GM19099 (cell line): Measurements from ENCODE around the gene NCOR1.

Experiments
- POLR2A ChIP-seq: IDR thresholded peaks from 3 replicates; pipeline ENCODE4 v1.6.1; 2011; ENCODE audit warnings: low read depth; ENCODE audit not compliant: insufficient read length; ENCODE audit errors: extremely low read depth

The NCOR1 gene

DNA sequence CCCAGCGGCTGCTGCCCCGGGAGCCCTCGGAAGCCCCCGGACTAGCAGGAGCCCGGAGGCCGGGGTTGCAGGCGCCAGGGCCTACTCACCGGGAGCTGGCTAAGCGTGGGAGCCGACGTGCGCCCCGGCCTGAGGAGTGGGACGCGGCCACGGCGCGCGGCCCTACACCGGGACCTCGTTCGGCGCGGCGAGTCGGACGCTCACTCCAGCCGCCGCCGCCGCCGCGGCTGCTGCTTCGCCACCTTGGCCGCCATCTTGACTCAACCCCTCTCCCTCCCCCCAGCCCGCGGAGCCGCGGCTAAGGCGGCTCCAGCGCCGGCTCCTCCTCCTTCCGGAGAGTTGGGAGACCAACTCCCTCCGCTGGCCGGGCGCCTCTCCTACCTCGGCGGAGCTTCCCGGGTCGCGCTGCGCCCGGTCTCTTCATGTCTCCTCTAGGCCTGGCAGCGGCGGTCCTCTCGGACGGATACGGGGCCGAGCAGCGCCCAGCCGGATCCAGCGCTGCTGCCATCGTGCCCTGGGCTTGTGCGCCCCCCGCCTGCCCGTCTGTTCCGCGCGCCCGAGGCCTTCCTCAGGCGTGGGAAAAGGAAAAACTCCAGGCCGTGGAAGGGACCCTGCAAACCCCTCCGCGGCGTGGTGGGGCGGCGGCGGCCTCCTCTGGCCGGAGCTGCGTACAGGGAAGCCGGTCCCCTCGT, at the start of gene NCOR1:
TSS of gene NCOR1 (minus strand) at position 262 of the 692 bp plus-strand sequence. CDS start 20,965 bp downstream, outside the sequence.
- TF ChIP-seq POLR2A, result peak; percentile 96

DNA sequence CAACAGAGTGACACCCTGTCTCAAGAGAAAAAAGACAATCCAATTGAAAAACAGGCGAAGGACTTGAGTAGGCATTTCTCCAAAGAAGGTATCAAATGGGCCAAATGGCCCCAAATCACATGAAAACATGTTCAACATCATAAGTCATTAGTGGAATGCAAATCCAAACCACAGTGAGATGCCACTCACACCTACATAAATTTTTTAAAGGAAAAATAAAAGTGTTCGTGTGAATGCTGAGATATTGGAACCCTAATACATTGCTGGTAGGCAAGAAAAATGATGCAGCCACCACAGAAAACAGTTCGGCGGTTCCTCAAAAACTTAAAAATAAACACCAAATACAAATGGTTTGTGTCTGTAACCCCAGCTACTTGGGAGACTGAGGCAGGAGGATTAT, 46.9 kb upstream of the NCOR1 start:
- no peak for TF ChIP-seq POLR2A

DNA sequence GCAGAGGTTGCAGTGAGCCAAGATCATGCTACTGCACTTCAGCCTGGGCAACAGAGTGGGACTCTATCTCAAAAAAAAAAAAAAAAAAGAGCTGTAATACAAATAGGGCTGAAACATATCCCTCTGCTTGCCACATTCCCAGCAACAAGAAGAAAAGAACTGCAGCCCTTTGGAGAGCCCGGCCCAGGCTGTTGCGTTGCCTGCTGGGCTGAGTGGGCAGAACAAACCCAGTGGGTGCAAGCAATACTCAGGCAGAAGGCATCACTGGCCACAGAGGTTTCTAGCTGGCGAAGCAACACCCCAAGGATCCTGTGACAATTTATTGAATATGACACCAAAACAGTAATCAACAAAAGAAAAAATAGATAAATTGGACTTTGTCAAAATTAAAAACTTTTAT, 45.7 kb upstream of the NCOR1 start:
- TF ChIP-seq POLR2A, result no peak

DNA sequence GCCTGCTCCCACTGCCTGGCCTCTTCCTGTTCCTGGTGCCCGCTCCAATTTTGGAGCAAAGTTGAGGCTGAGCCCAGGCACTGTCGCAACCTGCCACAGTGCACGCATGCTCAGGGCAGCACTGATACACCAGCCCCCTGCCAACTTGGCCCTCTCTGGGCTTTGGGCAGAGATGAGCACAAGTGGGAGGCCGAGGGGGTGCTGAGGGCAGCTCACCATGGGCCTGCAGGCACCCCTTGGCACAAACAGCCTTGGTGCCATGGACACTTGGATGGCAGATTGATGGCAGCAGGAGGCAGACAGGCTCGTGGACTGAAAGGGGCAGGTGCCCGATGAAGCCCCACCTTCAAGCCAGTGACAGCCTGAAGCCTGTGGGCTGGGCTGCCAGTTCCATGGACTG, 44.6 kb upstream of the NCOR1 start:
- no peak for TF ChIP-seq POLR2A

DNA sequence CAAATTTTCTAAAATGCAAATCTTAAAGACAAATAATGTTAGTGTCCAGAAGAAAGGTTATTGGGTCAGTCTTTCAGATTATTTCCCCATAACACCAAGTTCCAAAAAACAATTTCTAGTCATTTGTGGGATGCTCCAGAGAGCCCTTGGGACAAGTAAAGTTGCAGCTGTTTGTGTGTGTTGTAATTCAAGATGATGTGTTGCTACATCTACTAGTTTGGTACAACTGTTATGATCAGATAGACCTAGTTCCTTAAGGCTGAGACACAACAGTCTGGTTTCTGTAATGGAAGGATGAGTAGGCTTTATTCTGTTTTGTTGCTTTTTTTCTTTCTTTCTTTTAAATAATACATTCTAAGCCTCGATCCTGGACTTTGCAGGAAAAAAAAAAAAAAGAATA, 43.6 kb upstream of the NCOR1 start:
- no peak for TF ChIP-seq POLR2A

GRCh38 chr17:16255481-16255921, 40.2 kb upstream of the NCOR1 start:
- no peak for TF ChIP-seq POLR2A

DNA sequence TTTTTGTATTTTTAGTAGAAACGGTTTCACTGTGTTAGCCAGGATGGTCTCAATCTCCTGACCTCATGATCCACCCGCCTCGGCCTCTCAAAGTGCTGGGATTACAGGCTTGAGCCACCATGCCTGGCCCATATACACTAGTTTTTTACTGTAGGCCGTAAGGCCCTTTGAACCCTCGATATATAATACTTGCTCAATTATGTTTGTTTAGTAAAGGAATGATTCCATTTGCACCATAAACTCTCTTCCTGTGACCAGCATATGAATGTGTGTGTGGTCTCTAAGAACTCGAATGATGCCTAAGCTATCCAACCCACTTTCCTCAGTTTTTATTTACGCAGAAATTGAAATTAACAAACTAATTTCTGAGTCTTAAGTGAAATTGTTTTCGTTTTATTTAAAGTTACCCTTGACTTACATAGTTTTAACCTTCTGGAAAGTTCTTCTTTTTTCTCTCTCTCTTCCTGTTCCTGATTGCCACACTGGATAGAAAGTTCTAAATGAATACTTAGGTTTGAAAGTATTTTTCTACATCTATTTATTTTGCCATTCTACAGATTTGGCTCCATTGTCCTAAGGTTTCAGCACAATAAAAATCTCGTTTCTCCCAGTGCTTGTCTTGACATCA, 39.6 kb upstream of the NCOR1 start:
- TF ChIP-seq POLR2A, result no peak

GRCh38 chr17:16251556-16251955, 36.2 kb upstream of the NCOR1 start:
- no peak for TF ChIP-seq POLR2A

GRCh38 chr17:16251043-16251442, 35.7 kb upstream of the NCOR1 start:
- TF ChIP-seq POLR2A, result no peak

- TF ChIP-seq POLR2A, result no peak
Observed at GRCh38 chr17:16250635-16251034, 35.3 kb upstream of the NCOR1 start.

DNA sequence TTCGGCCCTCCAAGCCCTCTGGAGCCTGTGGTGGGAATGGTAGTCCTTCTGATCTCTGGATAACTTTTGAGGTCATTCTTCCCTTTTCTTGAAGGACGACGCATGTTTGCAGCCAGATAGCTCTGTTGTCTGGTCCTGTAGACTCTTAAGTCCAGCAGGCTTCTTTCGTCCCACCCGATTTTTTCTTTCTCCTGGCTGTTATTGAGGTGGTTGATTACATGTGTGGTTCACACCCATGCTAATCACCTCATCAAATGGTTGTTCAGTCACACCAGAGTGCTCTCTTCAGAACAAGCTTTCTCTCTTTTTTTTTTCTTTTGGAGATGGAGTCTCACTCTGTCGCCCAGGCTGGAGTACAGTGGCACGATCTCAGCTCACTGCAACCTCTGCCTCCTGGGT, 32.3 kb upstream of the NCOR1 start:
- no peak for TF ChIP-seq POLR2A

DNA sequence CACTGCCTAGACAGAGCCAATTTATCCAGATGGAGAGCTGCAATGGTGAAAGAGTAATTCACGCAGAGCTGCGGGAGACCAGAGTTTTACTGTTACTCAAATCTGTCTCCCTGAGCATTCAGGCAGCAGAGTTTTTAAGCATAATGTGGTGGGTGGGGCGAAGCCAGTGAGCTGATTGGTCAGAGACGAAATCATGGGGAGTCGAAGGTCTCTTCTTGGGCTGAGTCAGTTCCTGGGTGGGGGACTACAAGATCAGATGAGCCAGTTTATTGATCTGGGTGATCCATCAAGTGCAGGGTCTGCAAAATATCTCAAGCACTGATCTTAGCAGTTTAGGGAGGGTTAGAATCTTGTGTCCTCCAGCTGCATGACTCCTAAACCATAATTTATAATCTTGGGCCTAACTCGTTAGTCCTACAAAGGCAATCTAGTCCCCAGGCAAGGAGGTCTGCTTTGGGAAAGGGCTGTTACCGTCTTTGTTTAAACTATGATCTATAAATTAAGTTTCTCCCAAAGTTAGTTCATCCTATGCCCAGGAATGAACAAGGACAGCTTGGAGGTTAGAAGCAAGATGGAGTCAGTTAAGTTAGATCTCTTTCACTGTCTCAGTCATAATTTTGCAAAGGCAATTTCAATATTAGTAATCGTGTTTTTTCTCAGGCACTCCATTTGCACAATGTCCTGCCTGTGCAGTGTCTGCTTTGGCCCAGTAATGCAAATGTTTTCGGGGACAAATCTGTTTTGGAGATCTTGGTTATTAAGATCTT, 28.6 kb upstream of the NCOR1 start:
- no peak for TF ChIP-seq POLR2A

DNA sequence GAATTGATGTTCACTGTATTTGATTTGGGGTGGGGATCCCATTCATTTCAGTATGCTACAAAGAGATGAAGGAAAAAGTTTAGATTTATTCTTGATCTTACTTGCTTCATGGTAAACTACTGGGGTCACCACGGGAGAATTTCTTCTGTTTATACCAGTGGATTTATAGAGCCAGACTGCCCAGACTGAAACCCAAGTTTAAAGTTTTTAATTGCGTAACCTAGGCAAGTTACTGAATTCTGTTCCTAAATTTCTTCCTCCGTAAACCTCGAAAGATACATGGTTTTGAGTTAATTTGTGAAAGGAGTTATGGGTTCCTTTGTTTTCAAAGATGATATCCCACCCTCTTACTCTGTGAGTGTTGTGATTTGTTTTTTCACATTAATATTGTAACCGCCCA, 28.1 kb upstream of the NCOR1 start:
- no peak for TF ChIP-seq POLR2A

DNA sequence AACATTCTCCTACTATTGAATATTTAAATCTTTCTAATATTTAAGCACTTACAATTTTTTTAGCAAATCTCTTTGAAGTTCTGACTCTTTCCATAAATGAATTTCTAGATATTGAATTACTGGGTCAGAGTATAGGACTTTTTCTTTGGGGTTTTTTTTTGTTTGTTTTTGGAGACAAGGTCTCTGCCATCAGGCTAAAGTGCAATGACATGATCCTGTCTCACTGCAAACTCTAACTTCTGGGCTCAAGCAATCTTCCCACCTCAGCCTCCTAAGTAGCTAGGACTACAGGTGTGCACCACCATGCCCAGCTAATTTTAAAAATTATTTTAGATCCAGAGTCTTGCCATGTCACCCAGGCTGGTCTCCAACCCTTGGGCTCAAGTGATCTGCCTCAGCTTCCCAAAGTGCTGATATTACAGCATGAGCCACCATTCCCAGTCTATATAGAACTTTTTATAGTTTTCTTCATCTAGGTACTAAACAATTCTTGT, 26.6 kb upstream of the NCOR1 start:
- TF ChIP-seq POLR2A, result no peak

GRCh38 chr17:16239931-16240330, 24.6 kb upstream of the NCOR1 start:
- no peak for TF ChIP-seq POLR2A

- no peak for TF ChIP-seq POLR2A
Observed at GRCh38 chr17:16232391-16232790, 17.1 kb upstream of the NCOR1 start.
